HepG2 (cell line): ENCODE data around the gene SLC23A2. TPM values are rescaled to one million over a fixed set of nuclear protein-coding genes. Genes with fewer than 3 reads are reported as not detected.

Experiments used
- CEBPG ChIP-seq: IDR thresholded peaks from 2 replicates; pipeline ENCODE4 v1.6.1; 2016
- ERF ChIP-seq: IDR thresholded peaks from 2 replicates; pipeline ENCODE4 v1.6.1; 2018; ENCODE audit warnings: missing biosample characterization, missing genetic modification reagents
- GATAD2A ChIP-seq: IDR thresholded peaks from 2 replicates; pipeline ENCODE4 v1.6.1; 2016
- HDAC6 ChIP-seq: fragments of 200-600 bp; sonication (generic); IDR thresholded peaks from 2 replicates; pipeline ENCODE4 v1.7.0; 2017; ENCODE audit warnings: mild to moderate bottlenecking, antibody characterized with exemption, low read length, low read depth
- KDM5A ChIP-seq: fragments of 200-600 bp; sonication (generic); IDR thresholded peaks from 2 replicates; pipeline ENCODE4 v1.7.0; 2018; ENCODE audit warnings: antibody characterized with exemption, mild to moderate bottlenecking, low read length, borderline replicate concordance
- KLF11 ChIP-seq: IDR thresholded peaks from 2 replicates; pipeline ENCODE4 v1.6.1; 2016; ENCODE audit warnings: missing compliant biosample characterization
- KLF15 ChIP-seq: sonication (generic); formaldehyde crosslinking; IDR thresholded peaks from 2 replicates; pipeline ENCODE4 v1.8.1; 2023; ENCODE audit warnings: borderline replicate concordance, mild to moderate bottlenecking, inconsistent platforms, missing genetic modification reagents, mixed read lengths
- MIER3 ChIP-seq: IDR thresholded peaks from 2 replicates; pipeline ENCODE4 v1.6.1; 2016; ENCODE audit warnings: missing compliant biosample characterization, borderline replicate concordance
- PCBP2 ChIP-seq: fragments of 200-400 bp; formaldehyde crosslinking; optimal IDR thresholded peaks from 2 replicates; pipeline ENCODE3; 2018; ENCODE audit warnings: low read length, low read depth; ENCODE audit not compliant: poor library complexity, severe bottlenecking
- PHF20 ChIP-seq: sonication (generic); formaldehyde crosslinking; IDR thresholded peaks from 2 replicates; pipeline ENCODE4 v1.5.0; 2020; ENCODE audit warnings: mild to moderate bottlenecking, missing genetic modification reagents
- PHF5A ChIP-seq: IDR thresholded peaks from one replicate; pipeline ENCODE4 v1.6.1; 2018; ENCODE audit warnings: low read depth, missing genetic modification reagents; ENCODE audit not compliant: unreplicated experiment
- SRF ChIP-seq: IDR thresholded peaks from 2 replicates; pipeline ENCODE4 v1.6.1; 2011; ENCODE audit warnings: mild to moderate bottlenecking, low read depth, low read length, moderate library complexity
- ZNF160 ChIP-seq: sonication (generic); formaldehyde crosslinking; IDR thresholded peaks from 2 replicates; pipeline ENCODE4 v1.8.0; 2022; ENCODE audit warnings: mild to moderate bottlenecking, inconsistent platforms, missing genetic modification reagents
- ZNF260 ChIP-seq: sonication (generic); formaldehyde crosslinking; IDR thresholded peaks from 2 replicates; pipeline ENCODE4 v1.4.0; 2020; ENCODE audit warnings: missing genetic modification reagents, low read depth, mild to moderate bottlenecking, borderline replicate concordance
- ZNF292 ChIP-seq: sonication (generic); formaldehyde crosslinking; IDR thresholded peaks from 2 replicates; pipeline ENCODE4 v1.8.1; 2022; ENCODE audit warnings: mild to moderate bottlenecking, low read depth, missing genetic modification reagents, borderline replicate concordance
- ZNF709 ChIP-seq: sonication (generic); formaldehyde crosslinking; IDR thresholded peaks from 2 replicates; pipeline ENCODE4 v1.5.0; 2020; ENCODE audit warnings: mild to moderate bottlenecking, missing genetic modification reagents
- ZNF883 ChIP-seq: sonication (generic); formaldehyde crosslinking; IDR thresholded peaks from 2 replicates; pipeline ENCODE4 v1.5.1; 2020; ENCODE audit warnings: mild to moderate bottlenecking, missing genetic modification reagents; ENCODE audit errors: not compliant biosample characterization
- polyA plus RNA-seq, 8 experiments: library from polyadenylated mRNA; depleted of rRNA in 3 of 8; stranded (reverse) in 7 of 8; unstranded in 1 of 8; fragments of >200 nt; fragmentation: Illumina TruSeq in 4 of 8; extraction: Trizol in 4 of 8; gene quantifications; 2 replicates each; pipeline versions ENCODE4 v1.2.1 to v1.2.3, GENCODE V29; 2011 to 2016; ENCODE audit warnings: low read depth in 4 of 8, missing spikeins in 1 of 8, mixed read lengths in 1 of 8; ENCODE audit not compliant: insufficient read depth in 1 of 8
- total RNA-seq, 5 experiments: library from RNA; depleted of rRNA; stranded (reverse); fragments of >200 nt; fragmentation: Illumina TruSeq; extraction: Trizol; gene quantifications; 2 replicates each; pipeline ENCODE4 v1.2.3, GENCODE V29; 2016; ENCODE audit warnings: low read depth in 1 of 5
- TF ChIP-seq, protein P1 (sequence below): sonication (generic); formaldehyde crosslinking; IDR thresholded peaks from 2 replicates; pipeline ENCODE4 v1.4.0; 2020; ENCODE audit warnings: mild to moderate bottlenecking, missing genetic modification reagents
- TF ChIP-seq, protein P2 (sequence below): sonication (generic); formaldehyde crosslinking; IDR thresholded peaks from 2 replicates; pipeline ENCODE4 v1.8.1; 2023; ENCODE audit warnings: mild to moderate bottlenecking, inconsistent platforms, moderate library complexity, missing genetic modification reagents, borderline replicate concordance

SLC23A2 gene
- total and polyA plus RNA-seq, 2 of the 13 experiments (the other 11 are each of a cell fraction or from before 2014, with no cell fraction given) = 42.2 to 51.2 TPM

DNA sequence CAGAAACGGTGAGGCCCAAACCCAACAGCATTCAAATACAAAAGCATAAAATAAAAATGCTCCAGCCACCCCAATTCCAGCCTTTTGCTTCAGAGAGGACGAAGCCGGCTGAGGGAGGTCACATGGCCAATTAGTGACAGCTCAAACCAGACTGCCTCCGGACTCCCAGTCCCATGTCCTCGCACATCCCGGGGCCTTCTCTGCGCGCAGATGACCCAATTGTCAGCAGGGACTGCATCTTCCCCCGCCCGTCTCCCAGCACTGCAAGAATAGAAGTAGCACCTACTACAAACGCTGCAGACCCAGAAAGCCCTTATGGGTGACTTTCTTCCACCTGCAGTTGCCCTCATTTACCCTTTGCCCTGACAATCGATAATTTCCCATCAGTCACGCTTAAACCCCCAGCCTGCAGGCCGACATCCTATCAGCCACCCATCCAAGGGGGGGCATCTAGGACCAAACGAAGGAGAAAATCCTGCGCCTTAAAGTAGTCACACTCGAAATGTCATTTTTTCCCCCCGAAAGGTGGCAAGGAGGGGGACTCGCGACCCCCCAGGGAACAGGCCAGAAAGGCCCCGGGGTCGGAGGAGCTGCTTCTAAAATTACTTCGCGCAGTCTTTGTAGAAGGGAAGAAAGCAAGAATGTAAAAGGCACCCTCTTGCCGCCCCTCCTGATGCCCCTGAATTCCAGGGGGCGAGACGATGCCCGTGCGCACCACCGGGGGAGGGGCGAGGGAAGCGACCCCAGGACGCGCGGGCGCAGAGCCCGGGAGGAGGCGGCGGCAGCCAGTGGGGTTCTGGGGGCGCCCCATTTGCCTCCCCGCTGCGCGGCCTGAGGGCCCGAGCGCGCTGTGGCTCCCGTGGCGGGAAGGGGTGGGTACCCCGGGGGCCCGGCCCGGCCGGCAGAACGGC, 792 bp downstream of the SLC23A2 start (continued):
- TF ChIP-seq, protein P1, sequence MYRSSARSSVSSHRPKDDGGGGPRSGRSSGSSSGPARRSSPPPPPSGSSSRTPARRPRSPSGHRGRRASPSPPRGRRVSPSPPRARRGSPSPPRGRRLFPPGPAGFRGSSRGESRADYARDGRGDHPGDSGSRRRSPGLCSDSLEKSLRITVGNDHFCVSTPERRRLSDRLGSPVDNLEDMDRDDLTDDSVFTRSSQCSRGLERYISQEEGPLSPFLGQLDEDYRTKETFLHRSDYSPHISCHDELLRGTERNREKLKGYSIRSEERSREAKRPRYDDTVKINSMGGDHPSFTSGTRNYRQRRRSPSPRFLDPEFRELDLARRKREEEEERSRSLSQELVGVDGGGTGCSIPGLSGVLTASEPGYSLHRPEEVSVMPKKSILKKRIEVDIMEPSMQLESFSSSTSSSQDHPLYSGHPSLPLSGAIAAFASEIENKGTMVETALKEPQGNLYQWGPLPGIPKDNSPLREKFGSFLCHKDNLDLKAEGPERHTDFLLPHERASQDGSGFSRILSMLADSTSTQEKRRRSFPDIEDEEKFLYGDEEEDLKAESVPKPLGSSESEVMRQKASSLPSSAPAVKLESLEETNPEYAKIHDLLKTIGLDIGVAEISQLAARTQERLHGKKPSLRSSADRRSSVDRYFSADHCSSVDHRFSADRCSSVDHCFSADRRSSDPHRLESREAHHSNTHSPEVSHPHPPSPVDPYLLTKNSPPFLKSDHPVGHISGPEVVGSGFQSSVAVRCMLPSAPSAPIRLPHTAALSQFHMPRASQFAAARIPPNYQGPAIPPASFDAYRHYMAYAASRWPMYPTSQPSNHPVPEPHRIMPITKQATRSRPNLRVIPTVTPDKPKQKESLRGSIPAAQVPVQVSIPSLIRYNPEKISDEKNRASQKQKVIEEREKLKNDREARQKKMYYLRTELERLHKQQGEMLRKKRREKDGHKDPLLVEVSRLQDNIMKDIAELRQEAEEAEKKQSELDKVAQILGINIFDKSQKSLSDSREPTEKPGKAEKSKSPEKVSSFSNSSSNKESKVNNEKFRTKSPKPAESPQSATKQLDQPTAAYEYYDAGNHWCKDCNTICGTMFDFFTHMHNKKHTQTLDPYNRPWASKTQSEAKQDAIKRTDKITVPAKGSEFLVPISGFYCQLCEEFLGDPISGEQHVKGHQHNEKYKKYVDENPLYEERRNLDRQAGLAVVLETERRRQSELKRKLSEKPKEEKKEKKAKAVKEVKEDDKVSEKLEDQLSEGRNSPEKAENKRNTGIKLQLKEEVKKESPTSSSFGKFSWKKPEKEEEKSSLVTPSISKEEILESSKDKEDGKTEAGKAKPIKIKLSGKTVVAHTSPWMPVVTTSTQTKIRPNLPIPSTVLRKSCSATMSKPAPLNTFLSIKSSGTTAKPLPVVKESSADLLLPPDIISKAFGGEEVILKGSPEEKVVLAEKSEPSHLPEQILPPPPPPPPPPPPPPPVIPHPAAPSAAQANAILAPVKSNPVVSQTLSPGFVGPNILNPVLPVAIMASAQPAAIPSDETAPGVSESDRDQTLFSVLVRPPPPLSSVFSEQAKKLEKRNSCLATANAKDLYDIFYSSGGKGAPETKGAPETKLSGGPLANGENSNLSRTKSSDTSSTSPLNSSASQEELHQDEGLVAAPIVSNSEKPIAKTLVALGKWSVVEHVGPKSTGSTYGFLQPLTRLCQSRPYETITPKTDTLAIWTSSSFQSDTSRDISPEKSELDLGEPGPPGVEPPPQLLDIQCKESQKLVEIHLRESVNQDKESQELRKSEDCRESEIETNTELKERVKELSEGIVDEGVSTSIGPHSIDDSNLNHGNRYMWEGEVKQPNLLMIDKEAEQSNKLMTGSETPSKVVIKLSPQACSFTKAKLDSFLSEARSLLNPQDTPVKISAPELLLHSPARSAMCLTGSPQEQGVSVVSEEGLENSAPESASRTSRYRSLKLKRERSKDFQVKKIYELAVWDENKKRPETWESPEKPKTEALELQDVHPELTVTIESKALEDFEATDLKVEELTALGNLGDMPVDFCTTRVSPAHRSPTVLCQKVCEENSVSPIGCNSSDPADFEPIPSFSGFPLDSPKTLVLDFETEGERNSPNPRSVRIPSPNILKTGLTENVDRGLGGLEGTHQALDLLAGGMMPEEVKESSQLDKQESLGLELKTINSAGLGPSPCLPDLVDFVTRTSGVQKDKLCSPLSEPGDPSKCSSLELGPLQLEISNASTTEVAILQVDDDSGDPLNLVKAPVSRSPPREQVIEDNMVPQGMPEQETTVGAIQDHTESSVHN (CRISPR knock-in tag) = peak; percentile 62; the same call in 1 of the 2 replicates
- TF ChIP-seq PHF5A (no peak), PHF20 (CRISPR knock-in tag) (no peak), MIER3 (no peak), KLF11 (CRISPR knock-in tag) (0 out of 2 replicates have a peak, but pooled peaks have one; percentile 37), HDAC6 (no peak), CEBPG (CRISPR knock-in tag) (no peak), GATAD2A (peak; percentile 92), PCBP2 (no peak), KLF15 (CRISPR knock-in tag) (no peak), ZNF292 (CRISPR knock-in tag) (peak; percentile 77), ZNF260 (CRISPR knock-in tag) (no peak), KDM5A (no peak), ZNF709 (peak; percentile 16; the same call in 1 of the 2 replicates), ZNF883 (CRISPR knock-in tag) (peak; percentile 56), ZNF160 (peak; percentile 46; the same call in 1 of the 2 replicates), ERF (CRISPR knock-in tag) (peak; percentile 60; the same call in 1 of the 2 replicates), SRF (no peak)
- TF ChIP-seq, protein P2, sequence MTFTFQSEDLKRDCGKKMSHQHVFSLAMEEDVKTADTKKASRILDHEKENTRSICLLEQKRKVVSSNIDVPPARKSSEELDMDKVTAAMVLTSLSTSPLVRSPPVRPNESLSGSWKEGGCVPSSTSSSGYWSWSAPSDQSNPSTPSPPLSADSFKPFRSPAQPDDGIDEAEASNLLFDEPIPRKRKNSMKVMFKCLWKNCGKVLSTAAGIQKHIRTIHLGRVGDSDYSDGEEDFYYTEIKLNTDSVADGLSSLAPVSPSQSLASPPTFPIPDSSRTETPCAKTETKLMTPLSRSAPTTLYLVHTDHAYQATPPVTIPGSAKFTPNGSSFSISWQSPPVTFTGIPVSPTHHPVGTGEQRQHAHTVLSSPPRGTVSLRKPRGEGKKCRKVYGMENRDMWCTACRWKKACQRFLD = no peak
